Lower leg skin (tissue), 3 donors: Measurements from ENCODE around the gene CFAP157.

Source experiments
- CTCF ChIP-seq, 3 donors: fragments of 450-650 bp; IDR thresholded peaks; one replicate each; pipeline ENCODE4 v1.5.1; 2016; ENCODE audit warnings: antibody characterized with exemption in 3 of 3, mild to moderate bottlenecking in 3 of 3, moderate library complexity in 2 of 3
- POLR2A ChIP-seq, 2 donors: fragments of 450-650 bp; IDR thresholded peaks; one replicate each; pipeline ENCODE4 v1.6.1; 2016 to 2017; ENCODE audit warnings: antibody characterized with exemption in 2 of 2, mild to moderate bottlenecking in 1 of 2, moderate library complexity in 1 of 2

- TF ChIP-seq CTCF (IDR thresholded peaks at IDR 0.05) (no peak), POLR2A (IDR thresholded peaks at IDR 0.05) (no peak)
These were observed 46.4 kb downstream of the CFAP157 start for GRCh38 chr9:127753148-127753547.
